Measurements from ENCODE around the gene APOA4. TPM values are rescaled to one million over a fixed set of nuclear protein-coding genes. Genes with fewer than 3 reads are reported as not detected.

Gene APOA4
- total RNA-seq, 2 experiments from 2014 or later, result not detected

DNA sequence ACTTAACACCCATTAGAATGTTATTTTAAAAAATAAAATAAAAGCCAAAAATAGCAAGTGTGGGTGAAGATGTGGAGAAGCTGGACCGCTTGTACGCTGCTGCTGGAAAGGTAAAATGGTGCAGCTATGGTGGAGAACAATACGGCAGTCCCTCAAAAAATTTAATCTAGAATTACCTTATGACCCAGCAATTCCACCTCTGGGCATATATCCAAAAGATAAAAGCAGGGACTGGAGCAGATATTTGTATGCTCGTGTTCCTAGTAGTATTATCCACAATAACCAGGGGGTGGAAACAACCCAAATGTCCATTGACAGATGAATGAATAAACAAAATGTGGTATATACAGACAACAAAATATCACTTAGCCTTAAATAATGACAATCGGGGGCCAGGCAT is 25.3 kb downstream of the APOA4 start:
- Mint-ChIP-seq H3K4me1 (ENCODE audit: low read depth) (no peaks in the 10 kb centered on the region), H3K27me3 (peaks cover 4% of the 10 kb centered on the region), H3K4me3 (no peak overlapping the region), H3K9me3 (no peaks in the 10 kb centered on the region), H3K36me3 (ENCODE audit: low read depth) (no peaks in the 10 kb centered on the region), H3K27ac (no peak overlapping the region)
- TF ChIP-seq, protein P1, sequence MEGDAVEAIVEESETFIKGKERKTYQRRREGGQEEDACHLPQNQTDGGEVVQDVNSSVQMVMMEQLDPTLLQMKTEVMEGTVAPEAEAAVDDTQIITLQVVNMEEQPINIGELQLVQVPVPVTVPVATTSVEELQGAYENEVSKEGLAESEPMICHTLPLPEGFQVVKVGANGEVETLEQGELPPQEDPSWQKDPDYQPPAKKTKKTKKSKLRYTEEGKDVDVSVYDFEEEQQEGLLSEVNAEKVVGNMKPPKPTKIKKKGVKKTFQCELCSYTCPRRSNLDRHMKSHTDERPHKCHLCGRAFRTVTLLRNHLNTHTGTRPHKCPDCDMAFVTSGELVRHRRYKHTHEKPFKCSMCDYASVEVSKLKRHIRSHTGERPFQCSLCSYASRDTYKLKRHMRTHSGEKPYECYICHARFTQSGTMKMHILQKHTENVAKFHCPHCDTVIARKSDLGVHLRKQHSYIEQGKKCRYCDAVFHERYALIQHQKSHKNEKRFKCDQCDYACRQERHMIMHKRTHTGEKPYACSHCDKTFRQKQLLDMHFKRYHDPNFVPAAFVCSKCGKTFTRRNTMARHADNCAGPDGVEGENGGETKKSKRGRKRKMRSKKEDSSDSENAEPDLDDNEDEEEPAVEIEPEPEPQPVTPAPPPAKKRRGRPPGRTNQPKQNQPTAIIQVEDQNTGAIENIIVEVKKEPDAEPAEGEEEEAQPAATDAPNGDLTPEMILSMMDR (IDR thresholded peaks at IDR 0.05), result no peak
- intact Hi-C loops (cut with micrococcal nuclease), result no loop called here
- no peak for DNase-seq
- ChIA-PET CTCF (interaction anchor here (0.7 to 1.1 kb wide), 2 partner anchors 17 to 38 kb away, joined by 3 to 5 read pairs; no protein-coding TSS in a partner anchor), POLR2A (no interaction called here)
- no peak for ATAC-seq

DNA sequence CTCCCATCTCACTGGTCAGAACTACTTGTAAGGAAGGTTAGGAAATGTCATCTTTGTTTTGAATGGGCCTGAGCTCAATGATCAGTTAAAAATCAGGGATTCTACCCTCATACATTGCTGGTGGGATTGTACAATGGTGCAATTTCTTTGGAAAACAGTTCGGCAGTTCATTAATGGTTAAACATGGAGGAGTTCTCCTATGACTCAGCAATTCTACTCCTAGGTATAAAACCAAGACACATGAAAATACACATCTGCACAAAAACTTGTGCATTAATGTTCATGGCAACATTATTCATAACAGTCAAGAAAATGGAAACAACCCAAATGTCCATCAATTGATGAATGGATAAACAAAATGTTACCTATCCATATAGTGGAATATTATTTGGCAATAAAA is 26.6 kb downstream of the APOA4 start:
- H3K36me3 Mint-ChIP-seq (ENCODE audit: low read depth), result no peaks in the 10 kb centered on the region
- TF ChIP-seq, protein P1 (IDR thresholded peaks at IDR 0.05), result no peak
- no peaks in the 10 kb centered on the region for H3K9me3 Mint-ChIP-seq
- intact Hi-C loops (cut with micrococcal nuclease), result no loop called here
- H3K4me3 Mint-ChIP-seq, result no peak overlapping the region
- no peaks in the 10 kb centered on the region for H3K4me1 Mint-ChIP-seq (ENCODE audit: low read depth)
- peaks cover 3% of the 10 kb centered on the region for H3K27me3 Mint-ChIP-seq
- POLR2A ChIA-PET, result no interaction called here
- DNase-seq (no peak), ATAC-seq (no peak)
- CTCF ChIA-PET, result interaction anchor here (1.0 kb wide), 1 partner anchor 40 kb away, joined by 5 read pairs; no protein-coding TSS in a partner anchor
- H3K27ac Mint-ChIP-seq, result no peak overlapping the region

DNA sequence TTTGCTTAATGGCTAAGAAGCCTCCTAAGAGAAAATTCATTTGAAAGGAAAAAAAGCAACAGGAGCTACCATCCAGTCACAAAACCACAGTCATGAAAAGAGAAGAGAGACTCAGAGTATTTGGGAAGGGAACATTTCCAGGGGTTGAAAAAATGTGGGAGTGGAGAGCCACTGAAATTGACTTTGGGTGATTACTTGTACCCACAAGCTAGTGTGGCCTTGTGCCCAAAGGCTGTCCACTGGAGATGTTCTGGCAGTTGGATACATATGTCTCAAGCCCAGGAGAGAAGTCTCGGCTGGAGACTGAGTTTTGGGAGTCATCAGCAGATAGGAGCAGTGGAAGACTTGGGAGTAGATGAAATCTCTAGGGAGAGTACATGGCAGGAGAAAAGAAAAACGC is 28.3 kb downstream of the APOA4 start:
- H3K36me3 Mint-ChIP-seq (ENCODE audit: low read depth), result no peaks in the 10 kb centered on the region
- H3K27ac Mint-ChIP-seq, result no peak overlapping the region
- CTCF ChIA-PET, result interaction anchor here (2.3 to 10.0 kb wide), 3 partner anchors 42 to 314 kb away, joined by 7 to 167 read pairs (median 18); partner anchors contain the start of gene APOA1
- intact Hi-C loops (cut with micrococcal nuclease), result loop anchor here (5.0 kb wide), 1 partner anchor 42 kb away; the partner anchor contains the start of gene APOA1
- no peak overlapping the region for H3K4me3 Mint-ChIP-seq
- H3K27me3 Mint-ChIP-seq, result peaks cover 2% of the 10 kb centered on the region
- POLR2A ChIA-PET, result interaction anchor here (1.1 kb wide), 1 partner anchor 107 kb away, joined by 3 read pairs; no protein-coding TSS in a partner anchor
- ATAC-seq (no peak), DNase-seq (no peak)
- H3K9me3 Mint-ChIP-seq, result no peaks in the 10 kb centered on the region
- TF ChIP-seq, protein P1 (IDR thresholded peaks at IDR 0.05), result no peak
- peaks cover 3% of the 10 kb centered on the region for H3K4me1 Mint-ChIP-seq (ENCODE audit: low read depth)

DNA sequence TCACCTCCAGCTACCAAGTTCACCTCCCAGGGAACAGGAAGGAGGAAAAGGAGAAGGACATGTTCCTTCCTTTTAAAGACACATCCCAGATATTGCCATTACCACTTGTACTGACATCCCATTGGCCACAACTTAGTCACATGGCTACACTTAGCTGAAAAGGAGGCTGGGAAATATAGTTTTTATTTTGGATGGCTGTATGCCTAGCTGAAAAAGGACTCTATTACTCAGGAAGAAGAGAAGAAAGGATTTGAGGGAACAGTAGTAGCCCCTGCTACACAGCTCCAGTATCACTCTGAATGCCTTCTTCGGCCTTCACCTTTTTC is 29.4 kb downstream of the APOA4 start:
- intact Hi-C loops (cut with micrococcal nuclease), result loop anchor here (5.0 kb wide), 1 partner anchor 44 kb away; the partner anchor contains the start of gene APOA1
- Mint-ChIP-seq H3K4me3 (no peak overlapping the region), H3K36me3 (ENCODE audit: low read depth) (no peaks in the 10 kb centered on the region), H3K4me1 (ENCODE audit: low read depth) (peaks cover 3% of the 10 kb centered on the region), H3K27me3 (no peaks in the 10 kb centered on the region), H3K9me3 (no peaks in the 10 kb centered on the region), H3K27ac (no peak overlapping the region)
- ChIA-PET POLR2A (interaction anchor here (1.1 kb wide), 1 partner anchor 43 kb away, joined by 3 read pairs; no protein-coding TSS in a partner anchor), CTCF (interaction anchor here (0.8 to 10.0 kb wide), 8 partner anchors 43 to 387 kb away, joined by 3 to 167 read pairs (median 6); partner anchors contain the start of genes APOA1 and SIK3)
- no peak for ATAC-seq
- no peak for DNase-seq
- TF ChIP-seq, protein P1 (IDR thresholded peaks at IDR 0.05), result no peak
